Activated naive CD4-positive, alpha-beta T cell treated with anti-CD3 and anti-CD28 coated beads, Interleukin-2, amount 10 ng/mL, durations not matched to agents 7 days and 5 days (primary cell): ENCODE data around the gene SLC5A5.

Experiments
- CTCF ChIA-PET: fragments of 350-600 bp; sonication (Branson Sonifier 250); formaldehyde crosslinking; loops from one replicate; lab custom pipeline; 2021; ENCODE audit warnings: antibody characterized with exemption; lab: Charles Lee
- DNase-seq: peaks from one replicate; pipeline ENCODE4 v3.0.0-alpha.2; 2020
- H3K27ac Mint-ChIP-seq: one replicate; pipeline ENCODE4 v1.8.0; 2021; ENCODE audit warnings: mild to moderate bottlenecking, moderate library complexity, mixed read lengths
- H3K27me3 Mint-ChIP-seq: one replicate; pipeline ENCODE4 v1.8.0; 2021; ENCODE audit warnings: mild to moderate bottlenecking, mixed read lengths
- H3K36me3 Mint-ChIP-seq: one replicate; pipeline ENCODE4 v1.8.0; 2021; ENCODE audit warnings: mixed read lengths
- H3K4me1 Mint-ChIP-seq: one replicate; pipeline ENCODE4 v1.8.0; 2021; ENCODE audit warnings: mixed read lengths
- H3K4me3 Mint-ChIP-seq: one replicate; pipeline ENCODE4 v1.8.0; 2021; ENCODE audit warnings: mild to moderate bottlenecking, moderate library complexity, mixed read lengths
- H3K9me3 Mint-ChIP-seq: one replicate; pipeline ENCODE4 v1.8.0; 2021; ENCODE audit warnings: mixed read lengths

Gene SLC5A5

DNA sequence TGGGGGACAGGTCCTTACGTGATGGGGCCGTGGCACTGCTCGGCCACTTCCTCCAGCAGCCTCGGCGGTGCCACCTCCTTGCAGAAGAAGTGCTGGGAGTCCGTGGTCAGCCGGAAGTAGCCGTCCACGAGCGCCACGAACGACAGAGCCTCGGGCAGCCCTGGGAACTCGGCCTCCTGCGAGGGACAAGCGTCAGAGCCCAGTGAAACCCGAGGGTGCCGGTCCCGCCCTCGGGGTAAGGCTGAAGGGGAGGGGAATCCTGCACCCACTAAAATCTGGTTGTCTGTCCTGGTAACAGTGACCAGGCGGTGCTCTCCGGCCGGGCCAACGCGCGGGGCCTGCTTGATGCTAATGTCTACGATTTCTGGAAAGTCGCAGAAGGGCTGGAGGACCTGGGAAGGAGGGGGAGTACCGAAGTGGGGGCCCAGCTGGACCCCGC is 30.4 kb upstream of the SLC5A5 start:
- CTCF ChIA-PET = no interaction called here
- no peaks in the 10 kb centered on the region for H3K27me3 Mint-ChIP-seq
- no peak overlapping the region for H3K4me3 Mint-ChIP-seq
- no peak for DNase-seq
- H3K27ac Mint-ChIP-seq = no peak overlapping the region
- no peaks in the 10 kb centered on the region for H3K9me3 Mint-ChIP-seq
- H3K4me1 Mint-ChIP-seq = peaks cover 44% of the 10 kb centered on the region
- peaks cover 78% of the 10 kb centered on the region for H3K36me3 Mint-ChIP-seq

DNA sequence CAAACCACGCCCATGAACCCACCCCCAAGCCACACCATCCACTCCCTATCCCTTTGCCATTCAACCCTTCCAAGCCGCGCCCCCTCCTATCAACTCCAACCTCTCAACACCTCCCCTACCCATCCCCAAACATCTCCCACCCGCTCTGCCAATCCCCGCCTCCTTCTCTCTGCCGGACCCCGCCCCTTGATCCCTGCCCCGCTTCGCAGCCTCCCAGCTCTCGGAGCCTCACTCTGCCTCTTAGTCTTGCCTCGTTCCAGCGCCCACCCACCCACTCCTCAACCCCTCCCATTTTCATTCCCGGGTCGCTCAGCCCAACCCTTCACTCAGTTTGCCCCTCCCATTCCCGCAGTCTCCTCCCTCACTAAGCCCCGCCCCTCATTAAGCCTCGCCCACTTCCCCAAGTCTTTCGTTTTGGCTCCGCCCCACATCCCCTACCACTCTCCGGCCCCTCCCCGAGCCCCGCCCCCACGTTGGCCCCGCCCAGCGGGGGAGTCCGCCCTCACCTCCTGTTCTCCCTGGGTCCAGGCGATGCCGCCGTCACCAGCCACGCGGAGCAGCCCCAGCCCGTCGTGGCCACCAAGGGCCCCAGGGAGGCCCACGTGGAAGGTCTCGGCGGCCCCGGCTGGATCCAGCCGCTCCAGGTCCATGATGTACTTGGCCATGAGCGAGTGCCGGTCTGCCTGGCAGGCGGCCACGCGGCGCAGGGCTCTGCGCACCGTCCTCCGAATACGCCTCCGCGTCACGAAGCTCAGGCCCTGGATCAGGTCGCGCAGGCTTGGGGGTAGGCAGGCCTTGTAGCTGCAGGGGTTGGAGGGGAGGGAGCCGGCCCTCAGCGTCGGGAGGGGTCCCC is 29.7 kb upstream of the SLC5A5 start:
- Mint-ChIP-seq H3K36me3 (peaks cover 76% of the 10 kb centered on the region), H3K4me1 (peaks cover 42% of the 10 kb centered on the region), H3K27me3 (no peaks in the 10 kb centered on the region), H3K27ac (no peak overlapping the region), H3K4me3 (no peak overlapping the region), H3K9me3 (no peaks in the 10 kb centered on the region)
- CTCF ChIA-PET = no interaction called here
- peak; percentile 69 for DNase-seq

DNA sequence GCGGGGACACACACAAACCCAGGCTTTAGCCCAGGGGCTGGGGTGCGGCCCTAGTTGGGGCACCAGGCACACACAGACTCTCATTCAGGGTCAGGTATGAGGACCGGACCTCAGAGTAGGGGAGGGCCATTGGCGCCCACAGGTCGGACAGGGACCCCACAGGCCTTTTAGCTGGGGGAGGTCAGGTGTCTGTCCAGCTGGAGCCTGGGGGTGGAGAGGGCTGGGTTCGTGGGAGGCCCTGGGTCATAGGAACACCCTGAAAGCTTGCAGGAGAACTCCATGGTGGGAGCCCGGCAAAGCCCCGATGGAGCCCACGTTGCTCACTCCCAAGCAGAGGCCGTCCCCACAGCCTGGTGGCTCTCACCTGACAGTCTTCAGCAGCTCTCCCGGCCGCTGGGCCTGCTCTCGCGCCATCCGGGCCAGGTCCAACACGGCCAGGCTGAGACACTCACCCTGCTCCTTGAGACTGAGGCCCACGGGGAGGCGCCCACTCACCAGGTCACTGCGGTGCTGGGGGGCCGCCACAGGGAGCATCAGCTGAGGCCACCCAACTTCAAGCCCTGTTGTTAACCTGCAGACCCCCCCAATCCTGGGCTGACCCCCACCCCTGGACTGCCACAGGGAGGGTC is 29.0 kb upstream of the SLC5A5 start:
- Mint-ChIP-seq H3K4me3 (no peak overlapping the region), H3K9me3 (no peaks in the 10 kb centered on the region), H3K27me3 (no peaks in the 10 kb centered on the region), H3K36me3 (peaks cover 69% of the 10 kb centered on the region), H3K27ac (no peak overlapping the region), H3K4me1 (peaks cover 45% of the 10 kb centered on the region)
- CTCF ChIA-PET = interaction anchor here (1.0 to 1.2 kb wide), 2 partner anchors 9 to 51 kb away, joined by 3 read pairs; no protein-coding TSS in a partner anchor
- DNase-seq = no peak

DNA sequence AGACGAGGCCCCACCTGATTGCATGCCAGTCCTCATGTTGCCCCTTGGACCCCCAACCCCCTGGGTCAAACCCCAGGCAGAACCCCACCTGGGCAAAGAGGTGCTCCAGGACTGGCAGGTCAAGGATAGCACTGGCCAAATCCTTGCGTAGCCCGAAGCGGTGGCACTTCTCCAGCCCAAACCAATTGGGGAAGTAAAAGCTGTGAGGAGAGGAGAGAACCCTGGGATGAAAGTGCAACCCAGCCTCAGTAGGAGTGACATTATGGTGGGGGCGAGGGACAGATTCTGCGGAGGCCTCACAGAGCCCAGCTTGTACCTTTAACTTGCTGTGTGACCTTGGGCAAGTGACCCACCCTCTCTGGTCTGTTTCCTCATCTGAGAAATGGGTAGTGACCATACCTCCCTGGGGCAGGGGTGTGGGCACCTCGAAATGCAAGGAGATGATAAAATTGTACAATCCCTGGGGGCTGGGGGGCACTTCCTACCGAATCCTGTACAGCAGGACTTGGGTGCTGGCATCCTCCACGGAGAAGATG is 28.4 kb upstream of the SLC5A5 start:
- Mint-ChIP-seq H3K4me1 (peaks cover 51% of the 10 kb centered on the region), H3K27me3 (no peaks in the 10 kb centered on the region), H3K9me3 (no peaks in the 10 kb centered on the region), H3K36me3 (peaks cover 65% of the 10 kb centered on the region), H3K4me3 (no peak overlapping the region), H3K27ac (no peak overlapping the region)
- no peak for DNase-seq
- CTCF ChIA-PET = interaction anchor here (1.0 to 1.2 kb wide), 2 partner anchors 9 to 52 kb away, joined by 3 read pairs; no protein-coding TSS in a partner anchor

DNA sequence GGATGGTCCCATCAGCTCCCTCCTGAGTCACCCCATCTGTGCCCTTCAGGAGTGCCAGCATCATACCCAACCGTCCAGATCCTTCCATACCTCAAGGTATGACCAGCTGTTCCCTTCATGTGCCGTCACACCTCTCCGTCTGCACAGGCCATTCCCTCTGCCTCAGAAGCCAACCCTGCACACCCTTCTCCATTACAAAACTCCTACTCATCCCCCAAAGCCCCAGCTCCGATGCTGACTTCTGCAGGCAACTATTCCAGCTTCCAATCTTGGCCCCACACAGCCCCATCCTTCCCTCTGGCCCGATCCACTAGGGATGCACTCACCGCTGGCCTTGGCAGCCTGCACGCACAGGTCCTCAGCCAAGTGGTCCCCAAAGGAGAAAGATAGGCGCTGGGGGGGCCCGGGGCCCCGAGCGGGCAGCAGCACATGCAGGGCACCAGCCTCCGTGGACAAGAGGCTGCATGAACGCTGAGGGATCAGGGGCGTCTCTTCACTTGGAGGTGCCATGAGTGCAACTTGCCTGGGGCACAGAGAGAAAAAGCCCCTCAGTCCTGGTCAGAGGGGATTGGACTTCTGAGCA is 27.7 kb upstream of the SLC5A5 start:
- DNase-seq = no peak
- H3K4me1 Mint-ChIP-seq = peaks cover 55% of the 10 kb centered on the region
- H3K36me3 Mint-ChIP-seq = peaks cover 61% of the 10 kb centered on the region
- CTCF ChIA-PET = interaction anchor here (1.0 to 1.2 kb wide), 2 partner anchors 8 to 52 kb away, joined by 3 read pairs; no protein-coding TSS in a partner anchor
- H3K9me3 Mint-ChIP-seq = no peaks in the 10 kb centered on the region
- H3K4me3 Mint-ChIP-seq = peak overlapping the region; percentile 5
- peak overlapping the region; percentile 66 for H3K27ac Mint-ChIP-seq
- H3K27me3 Mint-ChIP-seq = no peaks in the 10 kb centered on the region

DNA sequence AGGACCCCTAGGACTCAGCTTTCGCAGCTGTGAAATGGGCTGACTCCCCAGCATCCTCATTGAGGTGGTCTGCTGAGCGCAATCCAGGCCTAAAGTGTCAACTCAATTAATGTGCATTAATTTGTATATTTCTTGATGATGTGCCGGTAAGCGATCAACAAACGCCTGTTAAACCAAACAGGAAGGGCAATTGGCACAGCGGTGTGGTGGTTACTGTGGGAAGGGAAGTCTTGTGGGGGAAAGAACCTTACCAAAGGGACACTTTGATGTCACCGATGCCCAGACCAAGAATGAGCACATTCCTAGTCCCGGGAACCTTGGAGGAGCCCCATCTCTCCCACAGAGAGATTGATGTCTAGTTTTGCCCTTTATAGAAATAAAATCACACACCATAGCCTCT is 25.6 kb upstream of the SLC5A5 start:
- CTCF ChIA-PET = interaction anchor here (1.4 kb wide), 1 partner anchor 9 kb away, joined by 5 read pairs; no protein-coding TSS in a partner anchor
- peaks cover 69% of the 10 kb centered on the region for H3K4me1 Mint-ChIP-seq
- no peaks in the 10 kb centered on the region for H3K27me3 Mint-ChIP-seq
- peak overlapping the region; percentile 97 for H3K27ac Mint-ChIP-seq
- peak; percentile 60 for DNase-seq
- H3K36me3 Mint-ChIP-seq = peaks cover 48% of the 10 kb centered on the region
- peak overlapping the region; percentile 93 for H3K4me3 Mint-ChIP-seq
- H3K9me3 Mint-ChIP-seq = no peaks in the 10 kb centered on the region

DNA sequence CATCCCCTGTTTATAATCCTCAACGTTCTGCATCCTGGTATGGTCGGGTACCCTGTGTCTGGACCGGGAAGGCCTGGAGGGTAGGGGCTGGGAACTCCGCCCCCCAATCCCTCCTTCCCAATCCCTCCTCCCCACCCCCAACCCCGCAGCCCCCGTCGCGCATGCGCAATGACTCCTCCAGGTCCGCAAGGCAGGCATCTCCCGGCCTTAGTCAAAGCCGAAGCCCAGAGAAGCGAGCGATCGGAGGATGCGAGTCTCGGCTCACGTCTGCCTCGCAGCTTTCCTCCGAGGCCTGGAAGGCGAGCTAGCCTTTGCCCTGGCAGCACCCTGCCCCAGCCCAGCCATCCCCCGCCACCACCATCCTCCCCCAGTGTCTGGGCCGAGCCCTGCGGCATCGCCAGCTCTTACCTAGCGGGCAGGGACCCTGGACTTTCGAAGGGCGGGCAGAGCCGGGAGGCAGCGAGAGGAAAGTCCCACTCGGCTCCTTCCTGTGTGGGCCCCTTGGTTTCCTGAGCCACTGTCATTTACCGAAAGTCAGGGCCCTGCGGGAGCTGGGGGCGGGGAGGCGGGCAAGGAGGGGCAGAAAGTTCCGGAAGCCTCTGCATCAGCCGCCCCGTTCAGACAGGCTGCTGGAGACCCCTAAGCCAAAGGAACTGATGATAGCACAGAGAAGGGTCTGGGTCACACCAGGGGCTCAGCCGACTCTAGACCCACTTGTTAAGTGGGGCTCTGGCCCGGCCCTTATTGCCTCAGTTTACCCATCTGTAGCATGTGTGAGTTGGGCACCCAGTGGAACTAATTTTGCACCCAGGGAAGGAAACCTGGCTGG is 24.0 kb upstream of the SLC5A5 start, which contains the start of gene JAK3:
Gene JAK3, minus strand, starts transcription at position 445 of the 829 bp plus-strand sequence. CDS start 3,565 bp downstream, outside the sequence.
- H3K27me3 Mint-ChIP-seq = no peaks in the 10 kb centered on the region
- peaks cover 3% of the 10 kb centered on the region for H3K9me3 Mint-ChIP-seq
- H3K4me3 Mint-ChIP-seq = peak within 1 kb of the TSS; percentile 93
- H3K27ac Mint-ChIP-seq = peak within 1 kb of the TSS; percentile 97
- peaks cover 76% of the 10 kb centered on the region for H3K4me1 Mint-ChIP-seq
- DNase-seq = peak; percentile 91
- CTCF ChIA-PET = interaction anchor here (1.1 to 1.3 kb wide), 2 partner anchors 8 to 12 kb away, joined by 4 to 7 read pairs; partner anchors contain the start of gene RPL18A
- peaks cover 45% of the 10 kb centered on the region for H3K36me3 Mint-ChIP-seq

DNA sequence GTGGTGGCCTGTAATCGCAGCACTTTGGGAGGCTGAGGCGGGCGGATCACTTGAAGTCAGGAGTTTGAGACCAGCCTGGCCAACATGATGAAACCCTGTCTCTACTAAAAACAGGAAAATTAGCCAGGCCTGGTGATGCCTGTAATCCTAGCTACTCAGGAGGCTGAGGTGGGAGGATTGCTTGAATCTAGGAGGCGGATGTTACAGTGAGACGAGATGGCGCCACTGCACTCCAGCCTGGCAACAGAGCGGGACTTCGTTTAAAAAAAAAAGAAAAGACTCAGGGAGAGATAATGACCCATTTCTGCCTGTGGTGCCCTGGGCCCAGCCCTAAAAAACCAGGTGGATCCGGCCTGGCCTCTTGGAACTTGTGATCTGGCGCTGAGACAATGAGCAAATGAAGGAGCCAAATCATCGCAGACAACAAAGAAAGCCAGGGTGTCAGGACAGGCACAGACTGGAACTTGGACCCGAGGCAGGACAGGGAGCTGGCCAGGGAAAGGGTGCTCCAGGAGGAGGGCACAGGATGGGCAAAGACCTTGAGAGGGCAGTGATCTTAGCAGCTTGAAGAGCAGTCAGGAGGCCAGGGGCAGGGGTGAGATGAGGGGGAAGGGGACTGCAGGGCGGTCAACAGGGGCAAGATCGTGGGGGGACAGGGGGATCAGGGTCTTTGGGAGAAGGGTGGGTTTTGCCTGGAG is 23.0 kb upstream of the SLC5A5 start:
- H3K4me1 Mint-ChIP-seq = peaks cover 70% of the 10 kb centered on the region
- no peak for DNase-seq
- H3K27ac Mint-ChIP-seq = peak overlapping the region; percentile 97
- peaks cover 3% of the 10 kb centered on the region for H3K9me3 Mint-ChIP-seq
- H3K36me3 Mint-ChIP-seq = peaks cover 36% of the 10 kb centered on the region
- no peaks in the 10 kb centered on the region for H3K27me3 Mint-ChIP-seq
- H3K4me3 Mint-ChIP-seq = peak overlapping the region; percentile 93
- CTCF ChIA-PET = interaction anchor here (2.6 kb wide), 1 partner anchor 11 kb away, joined by 15 read pairs; the partner anchor contains the start of gene RPL18A

DNA sequence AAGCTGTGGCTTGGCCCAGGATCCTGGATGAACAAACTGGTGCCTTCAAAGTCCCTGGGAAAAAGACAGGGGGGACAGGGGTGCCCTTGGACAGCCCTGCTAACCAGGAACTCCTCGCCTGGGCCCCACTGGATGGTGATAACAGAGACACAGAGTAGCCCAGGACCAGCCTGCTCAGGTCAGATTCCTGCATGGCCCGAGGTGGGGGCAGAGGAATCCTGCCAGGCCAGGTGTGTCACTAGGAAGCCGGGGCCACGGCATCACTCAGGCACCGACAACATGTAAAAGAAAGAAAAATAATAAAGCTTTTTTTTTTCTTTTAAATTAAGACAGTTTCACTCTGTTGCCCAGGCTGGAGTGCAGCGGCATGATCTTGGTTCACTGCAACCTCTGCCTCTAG is 17.7 kb upstream of the SLC5A5 start:
- peaks cover 3% of the 10 kb centered on the region for H3K9me3 Mint-ChIP-seq
- DNase-seq = no peak
- H3K36me3 Mint-ChIP-seq = peaks cover 9% of the 10 kb centered on the region
- peaks cover 36% of the 10 kb centered on the region for H3K4me1 Mint-ChIP-seq
- CTCF ChIA-PET = interaction anchor here (0.7 to 5.8 kb wide), 8 partner anchors 36 to 358 kb away, joined by 3 to 42 read pairs (median 4); partner anchors contain the start of gene MAP1S
- H3K27me3 Mint-ChIP-seq = peaks cover 7% of the 10 kb centered on the region
- H3K4me3 Mint-ChIP-seq = no peak overlapping the region
- no peak overlapping the region for H3K27ac Mint-ChIP-seq

DNA sequence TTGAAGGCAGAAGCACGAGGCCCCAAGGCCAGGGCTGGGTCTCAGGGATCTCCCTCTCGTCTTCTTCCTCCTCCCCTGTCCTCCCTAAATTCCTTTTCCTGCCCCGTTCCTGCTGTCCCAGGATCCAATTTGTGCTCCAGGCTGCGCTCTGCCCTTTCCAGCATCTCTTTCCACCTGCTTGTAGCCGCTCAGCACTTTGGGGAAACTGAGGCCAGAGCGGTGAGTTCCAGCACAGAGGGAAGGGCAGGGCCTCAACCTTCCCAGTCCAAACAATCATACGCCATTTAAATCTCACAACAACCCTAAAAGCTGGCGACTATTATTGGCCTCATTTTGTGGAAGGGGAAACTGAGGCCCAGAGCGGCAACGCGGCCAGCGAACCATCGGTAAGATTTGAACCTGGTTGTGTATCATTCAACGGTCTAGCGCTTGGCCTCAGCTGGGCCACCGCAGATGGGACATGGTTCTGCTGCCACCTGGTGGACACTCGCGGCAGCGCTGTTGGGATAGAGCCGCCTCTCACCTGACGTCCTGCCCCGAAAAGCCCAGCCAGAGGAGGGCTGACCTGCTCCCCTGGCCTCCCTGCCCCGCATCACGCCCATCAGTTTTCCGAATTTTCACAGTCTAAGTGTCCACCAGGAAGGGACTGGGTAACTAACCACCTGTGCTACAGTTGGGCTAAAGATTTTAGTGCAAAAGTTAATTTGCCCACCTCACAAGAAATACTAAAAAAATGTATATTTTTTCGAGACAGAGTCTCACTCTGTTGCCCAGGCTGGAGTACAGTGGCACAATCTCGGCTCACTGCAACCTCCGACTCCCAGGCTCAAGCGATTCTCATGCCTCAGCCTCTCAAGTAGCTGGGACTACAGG is 16.2 kb upstream of the SLC5A5 start:
- Mint-ChIP-seq H3K27ac (no peak overlapping the region), H3K4me1 (peaks cover 32% of the 10 kb centered on the region), H3K36me3 (peaks cover 14% of the 10 kb centered on the region), H3K9me3 (peaks cover 3% of the 10 kb centered on the region), H3K27me3 (peaks cover 7% of the 10 kb centered on the region), H3K4me3 (no peak overlapping the region)
- peak; percentile 92 for DNase-seq
- CTCF ChIA-PET = interaction anchor here (0.7 to 5.8 kb wide), 17 partner anchors 8 to 360 kb away, joined by 3 to 42 read pairs (median 5); partner anchors contain the start of genes B3GNT3, CCDC124, JAK3 and MAP1S

DNA sequence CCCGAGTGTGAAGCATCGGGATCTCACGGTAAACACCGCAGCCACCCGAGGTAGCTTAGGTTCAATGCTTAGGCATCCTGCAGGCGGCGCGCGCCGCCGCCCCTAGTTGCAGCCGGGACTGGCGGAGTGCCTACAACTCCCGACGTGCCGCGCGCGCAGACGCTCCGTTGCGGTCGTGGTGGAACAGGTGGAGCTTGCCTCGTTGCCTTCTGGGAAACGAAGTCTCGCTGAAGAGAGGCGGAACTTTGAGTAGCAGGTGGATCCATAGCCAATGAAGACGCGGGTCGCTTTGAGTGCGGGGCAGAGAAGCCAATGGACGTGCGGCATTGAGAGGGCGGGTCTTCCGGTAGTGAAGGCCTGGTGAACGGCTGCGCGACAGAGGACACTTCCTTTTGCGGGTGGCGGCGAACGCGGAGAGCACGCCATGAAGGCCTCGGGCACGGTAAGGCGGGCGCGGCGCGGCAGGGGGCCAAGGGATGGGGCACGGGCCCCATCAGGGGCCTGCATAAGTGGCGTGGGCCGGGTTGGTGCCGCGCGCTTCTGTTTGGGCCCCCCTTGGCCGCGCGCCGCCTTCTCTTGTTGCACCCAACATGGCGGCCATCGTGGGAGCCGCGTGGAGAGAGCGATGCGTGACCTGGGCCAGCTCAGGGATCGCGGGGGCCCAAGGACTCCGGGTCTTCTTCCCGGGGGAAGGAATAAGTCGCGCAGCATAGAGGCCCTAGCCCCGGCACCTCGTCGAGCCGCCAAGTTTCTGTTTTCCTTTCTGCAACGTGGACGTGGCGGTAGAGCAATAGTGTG is 12.0 kb upstream of the SLC5A5 start, which contains the start of gene RPL18A:
Gene RPL18A, plus strand, starts transcription at position 378 of the 798 bp plus-strand sequence. Its CDS starts 47 bp downstream, at position 425.
- peak within 1 kb of the TSS; percentile 96 for H3K4me3 Mint-ChIP-seq
- peak; percentile 100 for DNase-seq
- H3K27me3 Mint-ChIP-seq = peaks cover 7% of the 10 kb centered on the region
- CTCF ChIA-PET = interaction anchor here (0.5 to 3.8 kb wide), 20 partner anchors 10 to 286 kb away, joined by 3 to 101 read pairs (median 4); partner anchors contain the start of genes CCDC124, JAK3 and SLC5A5
- H3K36me3 Mint-ChIP-seq = peaks cover 34% of the 10 kb centered on the region
- no peaks in the 10 kb centered on the region for H3K9me3 Mint-ChIP-seq
- peak within 1 kb of the TSS; percentile 95 for H3K27ac Mint-ChIP-seq
- peaks cover 35% of the 10 kb centered on the region for H3K4me1 Mint-ChIP-seq
